Measurements from ENCODE around the gene VSIG10. TPM values are rescaled to one million over a fixed set of nuclear protein-coding genes. Genes with fewer than 3 reads are reported as not detected.

Gene VSIG10
- total and polyA plus RNA-seq, 2 of the 13 experiments (the other 11 are each of a cell fraction or from before 2014, with no cell fraction given): 25.6 to 42.5 TPM

GRCh38 chr12:118136559-118137003 lies 32.8 kb upstream of the VSIG10 start:
- intact Hi-C loops (cut with micrococcal nuclease; ENCODE audit: unreplicated experiment): loop anchor here (5.0 kb wide), 1 partner anchor 236 kb away; the partner anchor contains the start of gene TAOK3
- Histone ChIP-seq H3K27ac (ENCODE audit: extremely low read length, insufficient read depth, low read length) (peak overlapping the region; percentile 96), H3K27me3 (ENCODE audit: control insufficient read depth in 1 of 2, insufficient read depth in 2 of 2, low read length in 2 of 2) (no peaks in the 10 kb centered on the region), H3K79me2 (ENCODE audit: insufficient read depth, low read length) (peaks cover 61% of the 10 kb centered on the region), H3K4me3 (replicated peaks in 1 of 3; ENCODE audit: insufficient read depth in 1 of 3, low read depth in 2 of 3, low read length in 3 of 3) (peak overlapping the region; percentile 91 to 97 (median 92)), H2AFZ (ENCODE audit: low read length) (no peak overlapping the region), H3K36me3 (replicated peaks in 1 of 2; ENCODE audit: control insufficient read depth in 1 of 2, insufficient read depth in 2 of 2, low read length in 2 of 2) (peaks cover 12 to 28% of the 10 kb centered on the region in 2 experiments), H3K4me2 (ENCODE audit: low read depth, low read length) (peak overlapping the region; percentile 90), H3K9me3 (ENCODE audit: low read length) (no peaks in the 10 kb centered on the region), H3K9ac (ENCODE audit: insufficient read depth, low read depth, low read length) (peak overlapping the region; percentile 90), H3K4me1 (ENCODE audit: insufficient read depth, low read length) (peaks cover 78% of the 10 kb centered on the region), H4K20me1 (ENCODE audit: insufficient read depth, low read length) (peaks cover 24% of the 10 kb centered on the region)
- ATAC-seq: peak; percentile 10
- peak; percentile 52 for DNase-seq (ENCODE audit: low spot score)
- in situ Hi-C loops (cut with HindIII; ENCODE audit: extremely low pct_ligation_motif_present, low pct_unique_long_range_greater_than_20kb): no loop called here
- CTCF ChIA-PET (ENCODE audit: low intra/inter-chr PET ratio, low total read pairs): no interaction called here
- POLR2A ChIA-PET: interaction anchor here (1.1 to 9.3 kb wide), 11 partner anchors 11 to 239 kb away, joined by 3 to 126 read pairs (median 8); partner anchors contain the start of genes SUDS3 and TAOK3
- FAIRE-seq: peak; percentile 28
- 0% methylated on average over 9 of the region's 29 CpGs for WGBS (ENCODE audit: low lambda C conversion rate)
- no TSS peak for BruUV-seq (replicated peaks)
- no peak for TF ChIP-seq PITX1 (CRISPR knock-in tag; IDR thresholded peaks at IDR 0.05)
- TF ChIP-seq HMGXB3 (CRISPR knock-in tag; IDR thresholded peaks at IDR 0.05; ENCODE audit: borderline replicate concordance): no peak
- TF ChIP-seq THRA (CRISPR knock-in tag; IDR thresholded peaks at IDR 0.05; ENCODE audit: borderline replicate concordance): 0 out of 2 replicates have a peak, but pooled peaks have one; percentile 12
- peak; percentile 61; the same call in 1 of the 2 replicates for TF ChIP-seq SP5 (CRISPR knock-in tag; IDR thresholded peaks at IDR 0.05; ENCODE audit: borderline replicate concordance, low read depth)
- TF ChIP-seq HNF4A (CRISPR knock-in tag; IDR thresholded peaks at IDR 0.05): peak; percentile 79
- peak; percentile 42; the same call in 1 of the 2 replicates for TF ChIP-seq TEF (CRISPR knock-in tag; IDR thresholded peaks at IDR 0.05)
- no peak for TF ChIP-seq ZNF850 (CRISPR knock-in tag; conservative IDR thresholded peaks at IDR 0.05)
- peak; percentile 20; the same call in 1 of the 2 replicates for TF ChIP-seq TFAP4 (IDR thresholded peaks at IDR 0.05; ENCODE audit: borderline replicate concordance, low read depth)
- TF ChIP-seq ZNF143 (CRISPR knock-in tag; IDR thresholded peaks at IDR 0.05): 0 out of 2 replicates have a peak, but pooled peaks have one; percentile 21
- TF ChIP-seq AGO2 (optimal IDR thresholded peaks at IDR 0.05; ENCODE audit: low read depth, low read length): peak; percentile 97
- TF ChIP-seq HNF4G (IDR thresholded peaks at IDR 0.05; ENCODE audit: borderline replicate concordance, low read depth, low read length): peak; percentile 57; the same call in 1 of the 2 replicates
- no peak for TF ChIP-seq HNF4G (CRISPR knock-in tag; IDR thresholded peaks at IDR 0.05; ENCODE audit: borderline replicate concordance, low read depth)
- no peak for TF ChIP-seq DDIT3 (CRISPR knock-in tag; IDR thresholded peaks at IDR 0.05)
- 0 out of 4 replicates have a peak, but pooled peaks of 1 of the 2 experiments have one; percentile 25 for TF ChIP-seq POLR2A (IDR thresholded peaks at IDR 0.05; ENCODE audit: insufficient read depth in 1 of 2, low read depth in 2 of 2, low read length in 2 of 2)
- TF ChIP-seq HNRNPL (IDR thresholded peaks at IDR 0.05; ENCODE audit: low read depth, low read length): peak; percentile 48; the same call in 1 of the 2 replicates
- peak; percentile 21; the same call in 1 of the 2 replicates for TF ChIP-seq SMAD9 (CRISPR knock-in tag; IDR thresholded peaks at IDR 0.05)
- TF ChIP-seq RFXANK (CRISPR knock-in tag; IDR thresholded peaks at IDR 0.05): no peak
